MM.1S (cell line): ENCODE data around the gene ZNF410.

Source experiments
- CTCF ChIP-seq: fragments of 300-600 bp; sonication (generic); IDR thresholded peaks from 2 replicates; pipeline ENCODE4 v1.5.1; 2016; ENCODE audit warnings: antibody characterized with exemption, low read length, mixed read lengths
- EZH2 ChIP-seq: fragments of 300-600 bp; sonication (generic); optimal IDR thresholded peaks from 2 replicates; pipeline ENCODE3; 2017; ENCODE audit warnings: low read depth, mild to moderate bottlenecking, antibody characterized with exemption, low read length, mixed read lengths
- EZH2phosphoT487 ChIP-seq: fragments of 300-600 bp; sonication (generic); IDR thresholded peaks from 2 replicates; pipeline ENCODE4 v1.6.1; 2018; ENCODE audit warnings: antibody characterized with exemption, low read length

- TF ChIP-seq EZH2 (no peak), CTCF (no peak), EZH2phosphoT487 (no peak)
These were observed 43.8 kb upstream of the ZNF410 start for GRCh38 chr14:73842851-73843250.
